Measurements from ENCODE around the gene TBC1D3B.
"Not testable (repeated sequence)": the region's sequence is repeated elsewhere in the genome, so short reads cannot be mapped to it uniquely, and the experiment has no call there.

TBC1D3B gene

GRCh38 chr17:36197387-36197703 lies 20.9 kb upstream of the TBC1D3B start:
- TF ChIP-seq CTCF (conservative IDR thresholded peaks at IDR 0.05), result no peak
- no peak overlapping the region for H3K27ac ChIP-seq

GRCh38 chr17:36196131-36196486 lies 19.7 kb upstream of the TBC1D3B start:
- TF ChIP-seq CTCF (conservative IDR thresholded peaks at IDR 0.05), result no peak
- H3K27ac ChIP-seq, result no peak overlapping the region

- H3K27ac ChIP-seq, result no peak overlapping the region
Observed at GRCh38 chr17:36195434-36196130, 19.1 kb upstream of the TBC1D3B start.

GRCh38 chr17:36194832-36195433 lies 18.5 kb upstream of the TBC1D3B start:
- H3K27ac ChIP-seq, result not testable (repeated sequence)

More at GRCh38 chr17:36195434-36196130, 19.1 kb upstream of the TBC1D3B start:
- no peak for TF ChIP-seq CTCF (conservative IDR thresholded peaks at IDR 0.05)

GRCh38 chr17:36194147-36194831 lies 17.9 kb upstream of the TBC1D3B start:
- not testable (repeated sequence) for H3K27ac ChIP-seq

- TF ChIP-seq CTCF (conservative IDR thresholded peaks at IDR 0.05), result no peak
- H3K27ac ChIP-seq, result no peak overlapping the region
Observed at GRCh38 chr17:36193216-36193775, 16.9 kb upstream of the TBC1D3B start.

- H3K27ac ChIP-seq, result not testable (repeated sequence)
Observed at GRCh38 chr17:36190549-36191330, 14.3 kb upstream of the TBC1D3B start.

- not testable (repeated sequence) for H3K27ac ChIP-seq
Observed at GRCh38 chr17:36189993-36190392, 13.6 kb upstream of the TBC1D3B start.

GRCh38 chr17:36188891-36189306 lies 12.5 kb upstream of the TBC1D3B start:
- H3K27ac ChIP-seq, result no peak overlapping the region
- no peak for TF ChIP-seq CTCF (conservative IDR thresholded peaks at IDR 0.05)

GRCh38 chr17:36187943-36188665 lies 11.7 kb upstream of the TBC1D3B start:
- H3K27ac ChIP-seq, result not testable (repeated sequence)

- not testable (repeated sequence) for H3K27ac ChIP-seq
Observed at GRCh38 chr17:36186810-36187763, 10.7 kb upstream of the TBC1D3B start.
